Hepatocyte (in vitro differentiated cells): ENCODE measurements around the gene PRKACA. TPM values are rescaled to one million over a fixed set of nuclear protein-coding genes. Genes with fewer than 3 reads are reported as not detected.

ENCODE experiments used
- DNase-seq: peaks from one replicate; pipeline ENCODE4 v3.0.0-alpha.2; 2016; ENCODE audit warnings: low spot score
- H2AFZ ChIP-seq: fragments of 200-600 bp; sonication (generic); 2 replicates; pipeline ENCODE4 v1.6.0; 2016; ENCODE audit warnings: antibody characterized with exemption, mild to moderate bottlenecking
- H3K27ac ChIP-seq: fragments of 200-600 bp; sonication (generic); 2 replicates; pipeline ENCODE4 v1.5.1; 2016; ENCODE audit warnings: mild to moderate bottlenecking
- H3K27me3 ChIP-seq: fragments of 200-600 bp; sonication (generic); 2 replicates; pipeline ENCODE4 v1.6.1; 2016
- H3K36me3 ChIP-seq: fragments of 200-600 bp; sonication (generic); replicated peaks from 2 replicates; pipeline ENCODE4 v1.5.1; 2016; ENCODE audit warnings: low read depth; ENCODE audit not compliant: insufficient read depth
- H3K4me1 ChIP-seq: fragments of 200-600 bp; sonication (generic); 2 replicates; pipeline ENCODE4 v1.5.1; 2016; ENCODE audit warnings: mild to moderate bottlenecking, moderate library complexity; ENCODE audit not compliant: insufficient read depth
- H3K4me2 ChIP-seq: fragments of 200-600 bp; sonication (generic); 2 replicates; pipeline ENCODE4 v1.6.0; 2016
- H3K4me3 ChIP-seq: fragments of 200-600 bp; sonication (generic); 2 replicates; pipeline ENCODE4 v1.5.1; 2016; ENCODE audit warnings: mild to moderate bottlenecking
- H3K79me2 ChIP-seq: fragments of 200-600 bp; sonication (generic); 2 replicates; pipeline ENCODE4 v1.6.0; 2017; ENCODE audit warnings: mild to moderate bottlenecking
- H3K9me2 ChIP-seq: fragments of 200-600 bp; sonication (generic); replicated peaks from 2 replicates; pipeline ENCODE4 v1.6.0; 2017; ENCODE audit warnings: mild to moderate bottlenecking; ENCODE audit not compliant: insufficient read depth
- H3K9me3 ChIP-seq: fragments of 200-600 bp; sonication (generic); 2 replicates; pipeline ENCODE4 v1.5.1; 2016; ENCODE audit warnings: low read depth, mild to moderate bottlenecking
- H4K20me1 ChIP-seq: fragments of 200-600 bp; sonication (generic); 2 replicates; pipeline ENCODE4 v1.6.0; 2016; ENCODE audit warnings: mild to moderate bottlenecking; ENCODE audit not compliant: insufficient read depth, poor library complexity, severe bottlenecking
- EZH2 ChIP-seq: fragments of 200-600 bp; sonication (generic); IDR thresholded peaks from 2 replicates; pipeline ENCODE4 v1.6.1; 2016; ENCODE audit warnings: antibody characterized with exemption, mild to moderate bottlenecking, borderline replicate concordance
- EZH2phosphoT487 ChIP-seq: fragments of 200-600 bp; sonication (generic); IDR thresholded peaks from one replicate; pipeline ENCODE4 v1.6.1; 2018; ENCODE audit warnings: antibody characterized with exemption, mild to moderate bottlenecking, low read depth, moderate library complexity; ENCODE audit not compliant: unreplicated experiment, severe bottlenecking
- WGBS: methylation state at CpG from one replicate; pipeline ENCODE4 v1.1.6; 2016; ENCODE audit warnings: low lambda C conversion rate; ENCODE audit errors: missing lambda C conversion rate; 5-methylcytosine and 5-hydroxymethylcytosine counted together
- polyA plus RNA-seq: library from polyadenylated mRNA; unstranded; fragments of >200 nt; fragmentation: Nextera tagmentation; extraction: Ambion mirVana; gene quantifications from 2 replicates; pipeline ENCODE4 v1.2.1, GENCODE V29; 2016
- total RNA-seq: library from RNA; depleted of rRNA; stranded (reverse); fragments of >200 nt; gene quantifications from 2 replicates; pipeline ENCODE4 v1.2.3, GENCODE V29; 2014
- TF ChIP-seq, protein P1 (sequence below): fragments of 200-600 bp; sonication (generic); IDR thresholded peaks from 2 replicates; pipeline ENCODE4 v1.5.1; 2016; ENCODE audit warnings: antibody characterized with exemption, mild to moderate bottlenecking; ENCODE audit not compliant: poor library complexity

The PRKACA gene
- total and polyA plus RNA-seq, 2 experiments from 2014 or later: 13.4 to 41.5 TPM

DNA sequence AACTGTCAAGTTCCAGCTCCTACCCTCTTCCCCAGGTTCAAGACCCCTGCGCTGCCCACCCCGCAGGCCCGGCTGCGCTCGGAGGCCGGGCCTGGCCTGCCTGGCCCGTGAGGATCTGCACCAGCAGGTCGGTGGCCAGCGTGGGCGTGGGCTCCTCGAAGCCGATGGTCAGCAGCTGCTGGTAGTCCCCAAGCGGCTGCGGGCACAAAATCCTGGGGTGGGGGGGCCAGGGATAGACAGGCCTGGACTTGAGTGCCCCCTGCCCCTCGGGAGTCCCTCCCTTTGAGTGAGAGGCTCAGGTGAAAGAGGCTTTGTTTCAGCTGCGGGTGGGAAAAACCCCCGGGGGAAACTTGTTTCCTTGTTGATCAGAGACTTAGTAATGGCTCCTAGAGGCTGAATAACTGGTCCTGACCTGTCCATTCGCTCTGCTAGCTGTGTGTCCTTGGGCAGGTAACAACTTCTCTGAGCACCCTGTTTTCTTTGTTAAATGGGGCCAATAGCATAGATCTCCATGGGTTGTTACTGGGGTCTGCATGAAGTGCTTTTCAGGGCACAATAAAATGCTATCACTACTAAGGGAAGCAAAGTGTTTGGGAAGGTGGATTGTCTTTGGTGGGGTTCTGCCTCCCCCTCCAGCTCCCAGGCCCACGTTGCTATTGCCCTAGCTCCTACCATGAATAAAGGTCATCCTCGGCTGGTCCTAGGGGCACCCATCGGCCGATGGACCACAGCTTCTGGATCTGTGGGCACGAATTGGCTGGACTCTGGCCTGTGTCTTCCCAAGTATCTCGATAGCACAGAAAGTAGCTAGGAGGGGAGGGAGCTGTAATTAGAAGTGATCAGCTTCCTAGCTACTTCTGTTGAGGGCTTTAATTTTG, 35.5 kb downstream of the PRKACA start:
- no peaks in the 10 kb centered on the region for H3K9me3 ChIP-seq
- peaks cover 24% of the 10 kb centered on the region for H3K79me2 ChIP-seq
- H3K4me3 ChIP-seq: peak overlapping the region; percentile 49
- no peaks in the 10 kb centered on the region for H3K27me3 ChIP-seq
- H4K20me1 ChIP-seq: no peaks in the 10 kb centered on the region
- H3K27ac ChIP-seq: peak overlapping the region; percentile 85
- H3K4me1 ChIP-seq: peaks cover 11% of the 10 kb centered on the region
- 29% methylated on average over 24 of the region's 24 CpGs for WGBS
- H3K4me2 ChIP-seq: peak overlapping the region; percentile 87
- TF ChIP-seq EZH2phosphoT487 (no peak), EZH2 (no peak)
- TF ChIP-seq, protein P1, sequence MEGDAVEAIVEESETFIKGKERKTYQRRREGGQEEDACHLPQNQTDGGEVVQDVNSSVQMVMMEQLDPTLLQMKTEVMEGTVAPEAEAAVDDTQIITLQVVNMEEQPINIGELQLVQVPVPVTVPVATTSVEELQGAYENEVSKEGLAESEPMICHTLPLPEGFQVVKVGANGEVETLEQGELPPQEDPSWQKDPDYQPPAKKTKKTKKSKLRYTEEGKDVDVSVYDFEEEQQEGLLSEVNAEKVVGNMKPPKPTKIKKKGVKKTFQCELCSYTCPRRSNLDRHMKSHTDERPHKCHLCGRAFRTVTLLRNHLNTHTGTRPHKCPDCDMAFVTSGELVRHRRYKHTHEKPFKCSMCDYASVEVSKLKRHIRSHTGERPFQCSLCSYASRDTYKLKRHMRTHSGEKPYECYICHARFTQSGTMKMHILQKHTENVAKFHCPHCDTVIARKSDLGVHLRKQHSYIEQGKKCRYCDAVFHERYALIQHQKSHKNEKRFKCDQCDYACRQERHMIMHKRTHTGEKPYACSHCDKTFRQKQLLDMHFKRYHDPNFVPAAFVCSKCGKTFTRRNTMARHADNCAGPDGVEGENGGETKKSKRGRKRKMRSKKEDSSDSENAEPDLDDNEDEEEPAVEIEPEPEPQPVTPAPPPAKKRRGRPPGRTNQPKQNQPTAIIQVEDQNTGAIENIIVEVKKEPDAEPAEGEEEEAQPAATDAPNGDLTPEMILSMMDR: no peak
- H3K36me3 ChIP-seq: no peaks in the 10 kb centered on the region
- H2AFZ ChIP-seq: peak overlapping the region; percentile 51
- DNase-seq: peak; percentile 55
- no peaks in the 10 kb centered on the region for H3K9me2 ChIP-seq

DNA sequence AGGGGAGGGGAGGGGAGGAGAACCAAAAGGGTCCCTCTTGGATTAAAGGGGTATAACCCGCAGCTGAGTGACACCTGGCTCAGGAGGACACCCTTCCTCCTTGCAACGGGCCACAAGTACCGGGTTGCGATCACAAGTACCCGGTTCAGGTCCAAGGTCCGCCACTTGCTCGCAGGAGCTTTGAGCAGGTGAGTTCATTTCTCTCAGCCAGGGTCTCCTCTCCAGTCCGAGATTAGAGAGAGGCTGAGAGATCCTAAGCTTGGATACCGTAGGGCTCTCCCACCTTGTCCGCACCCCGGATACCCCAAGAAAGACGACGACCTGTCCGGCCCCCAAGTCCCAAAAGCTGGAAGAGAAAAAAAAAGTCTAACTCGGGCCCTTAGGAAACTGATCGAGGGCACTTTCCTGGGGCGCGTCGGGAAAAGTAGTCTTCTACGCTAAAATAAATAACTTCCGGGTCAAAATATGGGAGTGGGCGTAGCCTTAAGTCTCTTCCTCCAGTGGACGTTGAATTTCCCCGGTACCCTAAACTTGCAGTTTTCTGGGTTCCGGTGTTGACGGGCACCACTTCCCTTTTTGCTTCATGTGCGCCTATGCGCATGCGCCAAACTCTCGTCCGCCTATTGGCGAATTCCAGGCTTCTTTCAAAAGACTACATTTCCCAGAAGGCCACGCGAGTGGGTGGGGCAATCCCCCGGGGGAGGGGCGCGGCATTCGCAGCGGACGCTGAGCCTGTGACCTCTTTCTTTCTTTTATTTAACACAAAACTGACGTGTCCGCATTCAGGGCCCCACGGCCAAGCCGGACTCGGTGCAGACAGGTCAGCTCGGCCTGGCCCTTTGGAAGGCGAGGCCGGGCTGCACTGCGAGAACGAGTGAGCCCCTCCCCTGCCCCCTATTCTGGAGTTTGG, 36.4 kb downstream of the PRKACA start:
- H3K4me3 ChIP-seq: peak overlapping the region; percentile 49
- peak overlapping the region; percentile 56 for H2AFZ ChIP-seq
- H3K9me2 ChIP-seq: no peaks in the 10 kb centered on the region
- H3K4me1 ChIP-seq: peaks cover 11% of the 10 kb centered on the region
- H3K27ac ChIP-seq: peak overlapping the region; percentile 85
- H3K4me2 ChIP-seq: peak overlapping the region; percentile 87
- H4K20me1 ChIP-seq: no peaks in the 10 kb centered on the region
- TF ChIP-seq EZH2phosphoT487 (no peak), EZH2 (no peak)
- TF ChIP-seq, protein P1: no peak
- peak; percentile 99 for DNase-seq
- WGBS: 1% methylated on average over 49 of the region's 50 CpGs
- H3K9me3 ChIP-seq: no peaks in the 10 kb centered on the region
- H3K27me3 ChIP-seq: no peaks in the 10 kb centered on the region
- H3K36me3 ChIP-seq: no peaks in the 10 kb centered on the region
- peaks cover 25% of the 10 kb centered on the region for H3K79me2 ChIP-seq

DNA sequence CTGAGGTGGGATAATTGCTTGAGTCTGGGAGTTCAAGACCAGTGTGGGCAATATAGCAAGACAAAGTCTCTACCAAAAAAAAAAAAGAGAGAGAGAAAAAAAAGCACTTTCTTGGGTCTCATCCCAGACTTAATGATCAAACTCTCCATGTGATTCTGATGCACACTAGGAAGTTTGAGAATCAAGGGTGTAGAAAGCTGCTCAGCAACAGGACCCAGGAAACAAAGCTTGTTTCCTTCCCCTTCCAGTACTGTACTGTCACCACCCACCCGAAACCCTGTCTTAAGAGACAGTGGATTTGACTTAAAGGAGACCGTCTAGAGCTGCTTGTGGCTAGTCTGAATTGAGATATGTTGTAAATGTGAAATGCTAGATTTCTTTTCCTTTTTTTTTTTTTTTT, 39.2 kb downstream of the PRKACA start:
- 87% methylated on average over 2 of the region's 2 CpGs for WGBS
- Histone ChIP-seq H3K9me3 (no peaks in the 10 kb centered on the region), H3K4me2 (no peak overlapping the region), H3K79me2 (peaks cover 43% of the 10 kb centered on the region), H4K20me1 (no peaks in the 10 kb centered on the region), H3K27ac (no peak overlapping the region), H3K9me2 (no peaks in the 10 kb centered on the region), H3K27me3 (no peaks in the 10 kb centered on the region), H3K4me1 (peaks cover 19% of the 10 kb centered on the region), H3K4me3 (no peak overlapping the region), H3K36me3 (no peaks in the 10 kb centered on the region), H2AFZ (no peak overlapping the region)
- no peak for TF ChIP-seq EZH2phosphoT487
- no peak for TF ChIP-seq EZH2
- TF ChIP-seq, protein P1: no peak
- no peak for DNase-seq
